Right cardiac atrium (tissue), 5 donors: ENCODE data around the gene DOCK8. TPM values are rescaled to one million over a fixed set of nuclear protein-coding genes. Genes with fewer than 3 reads are reported as not detected.

ENCODE experiments used
- ATAC-seq, 2 donors: fragments of 200-7000 bp; cut with Tn5 transposase; one replicate each; pipeline versions ENCODE4 v1.8.0 to v1.9.1; 2020; ENCODE audit warnings: moderate library complexity in 2 of 2, mild to moderate bottlenecking in 1 of 2
- DNase-seq, 3 donors: peaks; one replicate each; pipeline ENCODE4 v3.0.0-alpha.2; 2020
- H3K27ac ChIP-seq: one replicate; pipeline ENCODE4 v1.5.1; 2013; ENCODE audit warnings: mild to moderate bottlenecking, low read length, control low read depth, moderate library complexity
- H3K27me3 ChIP-seq: one replicate; pipeline ENCODE4 v1.6.1; 2013; ENCODE audit not compliant: control insufficient read depth, insufficient read depth
- H3K4me1 ChIP-seq: one replicate; pipeline ENCODE4 v1.6.1; 2013; ENCODE audit warnings: low read length; ENCODE audit not compliant: control insufficient read depth, insufficient read depth
- H3K4me3 ChIP-seq: one replicate; pipeline ENCODE4 v1.5.1; 2013; ENCODE audit warnings: low read length, control low read depth
- H3K9me3 ChIP-seq: one replicate; pipeline ENCODE4 v1.6.1; 2013; ENCODE audit warnings: low read length; ENCODE audit not compliant: control insufficient read depth
- WGBS: extraction: QIAGEN DNeasy Blood & Tissue Kit; methylation state at CpG from one replicate; pipeline ENCODE4 v1.1.7; 2013; 5-methylcytosine and 5-hydroxymethylcytosine counted together
- intact Hi-C, 4 donors: fragments of 100-400 bp; cut with DNase I; formaldehyde crosslinking; loops; one replicate each; pipeline versions ENCODE4 v1.11.0 to v1.14.0; 2022 to 2023
- polyA plus RNA-seq: library from polyadenylated mRNA; stranded (reverse); fragments of 200-250 nt; gene quantifications from one replicate; pipeline ENCODE4 v1.2.3, GENCODE V29; 2013
- total RNA-seq, 4 donors: library from RNA; stranded (reverse); fragmentation: NEBNext Ultra II Directional; extraction: Animal tissue kit (Norgen Biotek cat#: 25700); gene quantifications; one replicate each; pipeline ENCODE4 v1.2.1, GENCODE V29; 2021
- donor health status: healthy with polysubstance abuse.
- donor health status: DM: no; HTN: yes; CAD: no.
- donor health status: DM: no; HTN: no; CAD: no.
- donor health status: DM: no; HTN: yes; CAD: no; lungs with severe emphysema.
- donor health status: DM: yes; HTN: yes; CAD: no.

The DOCK8 gene
- total and polyA plus RNA-seq, 5 donors = 1.5 to 8.9 (median 5.8) TPM

GRCh38 chr9:350384-350783 lies 135.7 kb downstream of the DOCK8 start:
- ATAC-seq (no peak), DNase-seq (no peak)
- no peaks in the 10 kb centered on the region for H3K9me3 ChIP-seq
- no peak overlapping the region for H3K4me3 ChIP-seq
- WGBS = 47% methylated on average over 7 of the region's 7 CpGs
- no peaks in the 10 kb centered on the region for H3K4me1 ChIP-seq
- H3K27ac ChIP-seq = no peak overlapping the region
- H3K27me3 ChIP-seq = no peaks in the 10 kb centered on the region
- intact Hi-C loops = no loop called here

- Histone ChIP-seq H3K4me3 (no peak overlapping the region), H3K27me3 (no peaks in the 10 kb centered on the region), H3K27ac (no peak overlapping the region), H3K4me1 (no peaks in the 10 kb centered on the region), H3K9me3 (no peaks in the 10 kb centered on the region)
- 80% methylated on average over 5 of the region's 5 CpGs for WGBS
- intact Hi-C loops = no loop called here
- ATAC-seq (no peak), DNase-seq (no peak)
Observed at GRCh38 chr9:351916-352315, 137.3 kb downstream of the DOCK8 start.

GRCh38 chr9:353077-353476 lies 138.4 kb downstream of the DOCK8 start:
- Histone ChIP-seq H3K4me1 (no peaks in the 10 kb centered on the region), H3K27ac (no peak overlapping the region), H3K27me3 (no peaks in the 10 kb centered on the region), H3K4me3 (no peak overlapping the region), H3K9me3 (no peaks in the 10 kb centered on the region)
- intact Hi-C loops = no loop called here
- WGBS = 35% methylated on average over 1 of the region's 1 CpG
- DNase-seq (no peak), ATAC-seq (no peak)

- Histone ChIP-seq H3K9me3 (no peaks in the 10 kb centered on the region), H3K27ac (no peak overlapping the region), H3K4me1 (no peaks in the 10 kb centered on the region), H3K4me3 (no peak overlapping the region), H3K27me3 (no peaks in the 10 kb centered on the region)
- DNase-seq = no peak
- WGBS = 65% methylated on average over 8 of the region's 8 CpGs
- intact Hi-C loops = no loop called here
- no peak for ATAC-seq
Observed at GRCh38 chr9:354453-354852, 139.8 kb downstream of the DOCK8 start.

- no peaks in the 10 kb centered on the region for H3K9me3 ChIP-seq
- ATAC-seq (no peak), DNase-seq (no peak)
- WGBS = 52% methylated on average over 4 of the region's 4 CpGs
- no peak overlapping the region for H3K27ac ChIP-seq
- intact Hi-C loops = no loop called here
- no peaks in the 10 kb centered on the region for H3K4me1 ChIP-seq
- no peak overlapping the region for H3K4me3 ChIP-seq
- no peaks in the 10 kb centered on the region for H3K27me3 ChIP-seq
Observed at GRCh38 chr9:357560-357959, 142.9 kb downstream of the DOCK8 start.

- Histone ChIP-seq H3K4me1 (no peaks in the 10 kb centered on the region), H3K4me3 (no peak overlapping the region), H3K27ac (no peak overlapping the region), H3K27me3 (no peaks in the 10 kb centered on the region), H3K9me3 (no peaks in the 10 kb centered on the region)
- DNase-seq (no peak), ATAC-seq (no peak)
- 73% methylated on average over 7 of the region's 7 CpGs for WGBS
- intact Hi-C loops = no loop called here
Observed at GRCh38 chr9:362561-363273, 148.1 kb downstream of the DOCK8 start.

- Histone ChIP-seq H3K4me3 (no peak overlapping the region), H3K4me1 (no peaks in the 10 kb centered on the region), H3K27me3 (no peaks in the 10 kb centered on the region), H3K27ac (no peak overlapping the region), H3K9me3 (no peaks in the 10 kb centered on the region)
- intact Hi-C loops = no loop called here
- ATAC-seq (no peak), DNase-seq (no peak)
- WGBS = 58% methylated on average over 5 of the region's 5 CpGs
Observed at GRCh38 chr9:363274-363612, 148.6 kb downstream of the DOCK8 start.

GRCh38 chr9:365436-365835 lies 150.8 kb downstream of the DOCK8 start:
- H3K27ac ChIP-seq = no peak overlapping the region
- no peak overlapping the region for H3K4me3 ChIP-seq
- ATAC-seq (no peak), DNase-seq (no peak)
- intact Hi-C loops = no loop called here
- WGBS = 52% methylated on average over 2 of the region's 2 CpGs
- H3K4me1 ChIP-seq = no peaks in the 10 kb centered on the region
- no peaks in the 10 kb centered on the region for H3K9me3 ChIP-seq
- H3K27me3 ChIP-seq = no peaks in the 10 kb centered on the region

- H3K9me3 ChIP-seq = no peaks in the 10 kb centered on the region
- WGBS = 81% methylated on average over 3 of the region's 3 CpGs
- DNase-seq (no peak), ATAC-seq (no peak)
- no peak overlapping the region for H3K27ac ChIP-seq
- H3K4me3 ChIP-seq = no peak overlapping the region
- intact Hi-C loops = no loop called here
- H3K27me3 ChIP-seq = no peaks in the 10 kb centered on the region
- no peaks in the 10 kb centered on the region for H3K4me1 ChIP-seq
Observed at GRCh38 chr9:366620-367019, 152.0 kb downstream of the DOCK8 start.

GRCh38 chr9:370086-370485 lies 155.4 kb downstream of the DOCK8 start:
- WGBS = 39% methylated on average over 3 of the region's 3 CpGs
- no peak for DNase-seq
- Histone ChIP-seq H3K27me3 (no peaks in the 10 kb centered on the region), H3K4me1 (no peaks in the 10 kb centered on the region), H3K27ac (no peak overlapping the region), H3K4me3 (no peak overlapping the region), H3K9me3 (no peaks in the 10 kb centered on the region)
- no peak for ATAC-seq
- intact Hi-C loops = no loop called here

- Histone ChIP-seq H3K27ac (no peak overlapping the region), H3K27me3 (no peaks in the 10 kb centered on the region), H3K4me3 (no peak overlapping the region), H3K4me1 (no peaks in the 10 kb centered on the region), H3K9me3 (no peaks in the 10 kb centered on the region)
- peak; percentile 39 to 60 for ATAC-seq
- no peak for DNase-seq
- intact Hi-C loops = no loop called here
- WGBS = 20% methylated on average over 3 of the region's 3 CpGs
Observed at GRCh38 chr9:371349-371748, 156.7 kb downstream of the DOCK8 start.

- intact Hi-C loops = no loop called here
- no peak for ATAC-seq
- no peak for DNase-seq
- no peak overlapping the region for H3K4me3 ChIP-seq
- H3K27ac ChIP-seq = no peak overlapping the region
- H3K27me3 ChIP-seq = no peaks in the 10 kb centered on the region
- H3K4me1 ChIP-seq = no peaks in the 10 kb centered on the region
- 63% methylated on average over 2 of the region's 2 CpGs for WGBS
- no peaks in the 10 kb centered on the region for H3K9me3 ChIP-seq
Observed at GRCh38 chr9:372128-372527, 157.5 kb downstream of the DOCK8 start.
